Measurements from ENCODE around the gene TASP1.
"Not testable (repeated sequence)": the region's sequence is repeated elsewhere in the genome, so short reads cannot be mapped to it uniquely, and the experiment has no call there.

TASP1 gene

DNA sequence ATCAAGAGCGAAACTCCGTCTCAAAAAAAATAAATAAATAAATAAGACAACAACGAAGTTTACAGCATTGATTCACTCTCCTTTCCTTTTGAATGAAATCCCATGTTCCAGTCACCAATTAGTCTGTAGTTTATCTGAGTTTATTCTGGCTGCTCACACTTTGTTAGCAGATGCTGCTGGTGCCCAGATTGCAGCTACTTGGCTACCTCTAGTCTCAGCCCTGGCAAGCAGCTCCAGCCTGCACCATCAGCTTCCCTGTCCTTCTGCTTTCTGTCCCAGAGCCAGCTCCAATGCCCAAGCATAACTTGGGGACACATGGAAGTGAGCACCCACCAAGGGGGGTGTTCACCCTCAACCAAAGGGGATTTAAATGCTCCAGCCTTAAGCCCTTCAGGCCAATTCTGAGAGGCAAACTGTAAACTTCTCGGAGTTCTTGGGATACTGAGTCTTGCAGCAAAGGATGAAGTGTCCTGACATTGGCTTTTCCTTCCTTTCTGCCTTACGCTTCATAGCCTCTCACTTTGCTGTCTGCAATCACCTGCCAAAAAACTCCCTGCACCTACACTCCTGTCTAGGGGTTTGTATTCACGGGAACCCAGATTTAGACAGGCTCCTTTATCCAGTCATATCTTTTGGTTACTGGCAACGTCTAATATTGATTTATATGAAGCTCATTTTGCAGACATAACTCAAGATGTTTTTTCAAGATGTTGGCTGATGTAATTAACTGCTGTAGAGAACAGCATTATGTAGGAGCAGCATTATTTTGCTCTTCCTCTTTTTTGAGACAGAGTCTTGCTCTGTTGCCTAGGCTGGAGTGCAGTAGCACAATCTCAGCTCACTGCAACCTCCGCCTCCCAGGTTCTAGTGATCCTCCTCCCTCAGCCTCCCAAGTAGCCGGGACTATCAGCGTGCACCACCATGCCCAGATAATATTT lies 9.8 kb upstream of the TASP1 start:
- FAIRE-seq = no peak

DNA sequence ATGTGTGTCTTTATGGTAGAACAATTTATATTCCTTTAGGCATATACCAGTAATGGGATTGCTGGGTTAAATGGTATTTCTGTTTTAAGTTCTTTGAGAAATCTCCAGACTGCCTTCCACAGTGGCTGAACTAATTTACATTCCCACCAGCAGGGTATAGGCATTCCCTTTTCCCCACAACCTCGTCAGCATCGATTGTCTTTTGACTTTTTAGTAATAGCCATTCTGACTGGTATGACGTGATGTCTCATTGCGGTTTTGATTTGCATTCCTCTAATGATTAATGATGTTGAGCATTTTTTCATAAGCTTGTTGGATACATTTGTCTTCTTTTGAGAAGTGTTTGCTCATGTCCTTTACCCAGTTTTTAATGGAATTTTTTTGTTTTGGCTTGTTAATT lies 5.3 kb upstream of the TASP1 start:
- no peak for FAIRE-seq

DNA sequence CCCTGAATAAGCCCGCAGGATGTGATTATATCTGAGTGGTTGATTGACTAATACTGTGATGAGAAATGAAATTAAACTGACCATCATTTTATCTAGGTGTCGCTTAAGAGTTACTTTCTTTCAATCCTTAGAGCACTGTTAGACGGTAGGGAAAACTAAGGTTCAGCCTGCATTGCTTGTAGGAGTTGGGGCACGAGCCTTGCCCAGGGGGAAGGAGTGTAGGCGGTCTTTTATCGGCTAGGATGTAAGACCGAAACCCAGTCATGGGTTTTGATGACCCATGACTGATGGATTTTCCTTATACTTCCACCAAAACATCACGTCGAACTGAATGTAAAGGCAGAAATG lies 392 bp upstream of the TASP1 start:
- no peak for FAIRE-seq

DNA sequence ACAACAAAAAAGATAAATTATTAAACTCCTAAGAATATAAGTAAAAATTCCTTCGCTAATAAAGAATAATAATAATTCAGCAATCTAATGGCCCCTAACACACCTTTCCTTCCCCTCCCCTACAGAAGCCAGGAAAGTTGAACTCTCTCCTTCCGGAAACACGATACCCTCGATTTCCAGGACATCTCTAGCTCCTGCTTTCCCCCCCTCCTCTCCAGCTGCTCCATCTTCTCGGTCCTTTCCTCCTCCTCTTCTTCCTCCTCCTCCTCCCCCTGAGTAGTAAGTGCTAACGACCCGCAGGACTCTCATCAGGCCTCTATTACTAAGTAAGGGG lies 603 bp downstream of the TASP1 start:
- no peak for FAIRE-seq

DNA sequence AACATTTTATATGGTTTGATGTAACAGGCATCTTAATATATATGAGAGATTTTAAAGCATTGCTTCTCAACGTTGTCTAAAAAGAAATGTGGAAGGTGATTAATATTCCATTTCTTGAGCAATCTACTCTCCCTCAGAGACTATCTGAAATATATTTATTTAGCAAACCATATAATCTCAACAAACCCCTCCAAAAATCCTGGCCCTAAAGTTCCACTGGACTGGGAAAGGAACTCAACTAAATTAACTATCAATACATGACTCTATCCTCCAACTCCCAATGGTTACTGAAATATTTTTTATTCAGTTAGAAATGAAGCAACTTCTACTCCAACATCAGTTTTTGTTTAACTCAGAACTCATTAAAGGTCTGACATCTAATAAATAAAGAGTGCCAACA lies 6.3 kb downstream of the TASP1 start:
- no peak for FAIRE-seq

DNA sequence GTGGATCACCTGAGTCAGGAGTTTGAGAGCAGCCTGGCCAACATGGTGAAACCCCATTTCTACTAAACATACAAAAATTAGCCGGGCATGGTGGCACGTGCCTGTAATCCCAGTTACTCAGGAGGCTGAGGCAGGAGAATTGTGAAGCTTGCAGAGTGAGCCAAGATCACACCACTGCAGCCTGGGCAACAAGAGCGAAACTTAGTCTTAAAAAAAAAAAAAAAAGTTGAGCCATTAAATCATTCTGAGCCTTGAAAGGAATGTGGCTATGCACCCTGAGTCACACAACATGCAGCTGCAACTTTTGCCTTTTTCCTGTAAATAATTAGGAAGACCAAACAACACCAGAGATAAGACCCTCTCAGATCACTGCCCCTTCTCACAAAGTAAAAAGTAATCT lies 11.2 kb downstream of the TASP1 start:
- FAIRE-seq = not testable (repeated sequence)

DNA sequence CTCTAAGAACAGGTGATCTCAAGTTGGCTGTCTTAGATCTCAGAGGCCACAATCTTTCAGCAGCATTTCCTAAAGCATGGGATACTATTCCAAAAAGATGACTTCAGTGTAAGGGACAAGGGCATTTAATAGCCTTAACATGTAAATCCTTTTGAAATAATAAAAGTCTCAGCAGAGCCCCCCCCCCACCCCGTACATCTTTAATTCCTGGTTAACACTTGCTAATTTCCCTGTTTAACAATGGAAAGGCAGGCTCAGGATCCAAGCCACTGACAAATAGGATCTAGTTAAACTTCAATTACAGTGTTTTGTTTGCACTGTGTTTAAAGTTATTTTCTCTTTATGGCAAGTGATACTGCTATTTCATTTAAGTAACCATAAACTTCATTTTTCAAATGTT lies 12.0 kb downstream of the TASP1 start:
- no peak for FAIRE-seq

DNA sequence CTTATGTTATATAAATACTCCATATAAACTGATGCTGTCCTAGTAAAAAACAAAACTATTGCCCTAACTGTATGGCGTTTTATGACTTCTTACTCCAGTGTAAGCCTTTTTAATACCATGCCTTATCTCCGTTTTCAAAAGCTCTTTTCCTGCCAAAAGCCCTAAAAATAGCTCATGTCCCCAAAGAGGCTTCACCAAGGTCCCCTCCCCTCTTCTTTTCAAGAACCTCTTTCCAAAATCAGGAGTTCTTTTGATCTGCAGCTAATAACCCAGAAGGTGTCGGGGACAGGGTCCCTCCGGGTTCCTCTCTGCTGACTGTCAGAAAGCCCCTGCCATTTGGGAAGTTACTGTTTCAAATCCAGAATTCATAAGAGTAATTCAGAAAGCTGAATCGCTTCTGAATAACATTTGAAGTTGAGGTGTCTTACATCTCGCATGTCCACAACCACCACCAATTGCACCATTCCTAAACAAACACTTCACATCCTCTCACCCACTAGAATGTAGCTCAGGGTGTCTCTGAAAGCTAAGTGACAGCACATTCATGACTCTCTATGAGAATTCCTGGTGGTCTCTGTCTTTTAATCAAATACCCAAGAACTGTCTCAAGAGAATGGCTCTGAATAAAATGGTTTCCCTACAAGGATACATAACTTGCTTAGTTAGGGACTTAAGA lies 13.3 kb downstream of the TASP1 start:
- no peak for FAIRE-seq

DNA sequence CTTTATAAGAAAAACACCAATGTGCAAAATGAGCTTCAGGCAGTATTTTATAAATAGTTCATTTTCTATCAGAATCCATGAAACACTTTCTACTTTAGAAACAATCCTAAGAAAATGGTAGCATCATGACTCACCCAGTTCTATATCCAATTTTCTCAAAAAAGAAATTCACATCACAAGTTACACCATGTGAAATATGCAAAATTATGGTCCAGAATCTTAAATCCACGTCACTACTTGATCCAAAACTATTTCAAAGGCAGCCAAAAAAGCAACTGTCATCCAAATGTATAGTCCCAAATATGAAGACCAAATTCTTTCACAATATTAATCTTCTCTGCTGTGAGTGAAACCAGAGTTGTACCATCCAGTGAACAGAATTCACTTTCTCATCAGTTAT lies 19.3 kb downstream of the TASP1 start:
- FAIRE-seq = not testable (repeated sequence)

DNA sequence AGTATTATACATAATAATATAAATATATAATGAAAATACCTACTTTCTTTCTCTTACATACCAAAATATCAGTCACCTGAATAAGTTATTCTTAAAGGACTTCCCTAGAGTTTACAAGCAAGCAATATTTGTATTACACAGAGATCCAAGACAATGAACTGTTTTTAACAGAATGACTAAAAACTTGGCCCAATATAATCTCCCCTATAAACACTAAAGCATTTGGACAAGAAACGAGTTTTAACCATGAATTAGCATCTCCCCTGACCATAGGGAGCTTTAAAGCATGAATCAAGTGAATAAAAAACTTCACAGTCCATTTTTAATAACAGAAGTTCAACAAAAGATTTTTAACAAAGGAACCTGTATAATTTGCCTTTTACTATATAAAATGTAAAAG lies 20.3 kb downstream of the TASP1 start:
- not testable (repeated sequence) for FAIRE-seq

DNA sequence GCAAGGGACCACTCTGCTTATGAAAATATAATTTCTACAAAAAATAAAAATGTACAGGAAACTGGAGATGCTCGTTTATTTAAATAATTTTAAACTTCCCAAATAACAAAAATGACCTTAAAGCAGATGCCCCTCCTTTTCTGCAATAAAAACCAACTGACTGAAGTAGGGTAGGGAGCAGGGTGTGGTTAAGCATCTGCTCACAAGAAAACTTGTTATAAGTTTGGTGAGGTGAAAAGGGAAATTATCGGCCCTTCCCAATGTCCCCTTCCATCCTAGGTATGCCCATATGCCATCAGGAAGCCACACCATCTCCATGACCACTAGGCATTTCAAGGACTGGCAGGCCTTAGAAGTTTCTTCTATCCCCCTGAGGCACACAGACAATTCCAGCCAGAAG lies 21.1 kb downstream of the TASP1 start:
- not testable (repeated sequence) for FAIRE-seq

DNA sequence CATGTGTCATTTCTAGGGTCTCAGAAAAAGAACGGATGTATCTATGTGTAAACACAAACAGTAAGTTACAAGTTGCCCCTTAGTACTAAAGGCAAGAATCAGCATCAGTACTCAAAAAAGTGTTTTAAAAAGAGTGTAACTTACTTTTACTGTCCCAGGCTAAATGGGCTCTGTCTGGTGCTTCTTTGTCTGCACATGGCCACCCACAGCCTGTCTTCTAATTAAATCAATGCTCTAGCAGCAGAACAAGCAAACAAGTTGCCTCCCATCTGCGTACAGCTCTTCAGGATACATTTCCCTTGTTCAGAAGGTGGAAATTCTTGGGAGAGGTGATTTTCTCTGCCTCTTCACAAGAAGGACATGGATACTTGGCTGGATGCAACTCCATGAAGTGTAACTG lies 22.0 kb downstream of the TASP1 start:
- not testable (repeated sequence) for FAIRE-seq

DNA sequence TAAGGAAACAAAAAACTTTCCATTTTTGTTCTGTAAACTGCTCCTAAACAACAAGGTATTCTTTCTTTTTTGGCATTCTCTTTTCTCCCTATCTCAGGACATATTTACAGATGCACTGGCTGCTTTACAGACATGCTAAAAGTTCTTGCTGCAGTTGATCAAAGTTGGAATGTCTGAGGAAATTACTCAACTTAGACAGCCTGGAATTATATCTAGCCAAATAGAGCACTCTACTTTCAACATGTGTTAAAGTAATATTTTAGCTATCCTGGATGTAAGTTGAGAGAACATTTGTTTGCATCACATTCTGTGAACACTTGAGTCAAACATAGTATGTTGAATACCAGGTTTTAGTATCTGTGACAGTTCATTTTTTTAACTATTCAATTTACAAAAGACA lies 24.8 kb downstream of the TASP1 start:
- FAIRE-seq = no peak

DNA sequence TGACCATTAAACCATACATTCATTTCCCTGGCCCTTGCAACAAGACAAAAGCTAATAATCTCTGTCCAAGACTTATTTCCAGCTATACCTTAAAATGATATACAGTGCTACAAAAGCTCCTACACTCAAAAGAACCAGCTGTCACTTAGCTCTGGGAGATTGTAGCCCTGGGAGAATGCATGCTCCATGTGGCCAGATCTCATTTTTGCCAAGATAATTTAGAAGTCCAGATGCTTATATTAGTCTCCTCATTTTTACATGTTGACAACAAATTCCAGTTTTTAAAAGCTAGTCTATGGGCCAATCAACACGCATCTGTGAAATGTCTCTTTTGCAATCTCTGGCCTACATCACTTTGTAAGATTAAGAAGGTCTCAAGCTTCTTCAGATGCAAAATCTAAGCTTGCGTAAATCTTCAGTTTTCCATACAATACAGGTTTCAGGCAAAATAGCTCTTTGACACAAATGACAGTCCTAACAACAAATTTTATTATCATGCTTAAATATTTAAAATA lies 27.1 kb downstream of the TASP1 start:
- FAIRE-seq = no peak

DNA sequence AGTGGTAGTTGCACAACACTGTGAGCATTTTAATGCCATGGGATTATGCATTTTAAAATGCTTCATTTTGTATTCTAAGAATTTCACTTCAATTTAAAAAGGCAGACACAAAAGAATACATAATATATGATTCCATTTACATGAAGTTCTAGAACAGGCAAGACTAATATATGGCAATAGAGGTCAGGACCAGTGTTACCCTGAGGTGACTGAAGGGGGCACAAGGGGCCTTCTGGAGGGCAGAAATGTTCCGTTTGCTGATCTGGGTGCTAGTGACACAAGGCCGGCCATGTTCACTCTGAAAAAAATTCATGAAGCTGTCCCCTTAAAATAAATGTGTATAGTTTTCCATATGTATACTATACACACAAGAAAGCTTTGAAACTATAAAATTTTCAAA lies 28.5 kb downstream of the TASP1 start:
- FAIRE-seq = no peak

DNA sequence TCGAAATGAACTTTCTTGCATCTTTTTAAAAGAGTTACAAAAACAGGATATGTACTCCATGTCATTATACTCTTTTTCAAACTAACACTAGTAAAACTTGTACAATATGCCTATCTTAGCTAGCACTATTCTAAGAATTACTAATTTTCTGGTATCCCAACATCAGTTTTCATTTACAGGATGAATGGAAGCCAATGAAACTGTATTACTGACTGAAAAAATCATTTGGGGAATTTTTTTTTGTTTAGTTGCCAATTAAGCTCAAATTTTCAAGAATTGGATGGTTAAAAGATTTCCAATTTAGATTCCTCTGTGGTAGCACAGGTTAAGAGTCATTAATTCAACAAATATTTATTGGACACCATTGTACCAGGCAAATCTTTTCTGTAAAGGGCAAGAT lies 30.7 kb downstream of the TASP1 start:
- FAIRE-seq = no peak

DNA sequence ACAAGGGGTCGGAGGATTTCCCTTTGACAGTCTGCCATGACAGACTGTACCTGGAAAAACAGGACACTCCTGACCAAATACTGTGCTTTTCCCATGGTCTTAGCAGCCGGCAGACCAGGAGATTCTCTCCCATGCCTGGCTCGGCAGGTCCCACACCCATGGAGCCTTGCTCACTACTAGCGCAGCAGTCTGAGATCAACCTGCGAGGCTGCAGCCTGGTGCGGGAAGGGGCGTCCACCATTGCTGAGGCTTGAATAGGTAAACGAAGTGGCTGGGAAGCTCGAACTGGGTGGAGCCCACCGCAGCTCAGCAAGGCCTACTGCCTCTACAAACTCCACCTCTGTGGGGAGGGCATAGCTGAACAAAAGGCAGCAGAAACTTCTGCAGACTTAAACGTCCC lies 45.3 kb downstream of the TASP1 start:
- not testable (repeated sequence) for FAIRE-seq

DNA sequence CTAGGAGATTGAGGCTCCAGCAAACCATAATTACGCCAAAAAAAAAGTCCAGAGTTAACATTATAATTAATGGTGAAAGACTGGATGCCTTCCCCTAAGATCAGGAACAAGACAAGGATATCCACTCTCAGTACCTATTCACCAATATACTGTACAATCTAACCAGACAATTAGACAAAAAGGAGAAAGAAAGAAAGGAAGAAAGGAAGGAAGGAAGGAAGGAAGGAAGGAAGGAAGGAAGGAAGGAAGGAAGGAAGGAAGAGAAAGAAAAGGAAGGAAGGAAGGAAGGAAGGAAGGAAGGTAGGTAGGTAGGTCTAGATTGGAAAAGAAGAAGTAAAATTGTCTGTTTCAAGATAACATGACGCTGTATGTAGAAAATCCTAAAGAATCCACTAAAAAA lies 50.7 kb downstream of the TASP1 start:
- FAIRE-seq = no peak

DNA sequence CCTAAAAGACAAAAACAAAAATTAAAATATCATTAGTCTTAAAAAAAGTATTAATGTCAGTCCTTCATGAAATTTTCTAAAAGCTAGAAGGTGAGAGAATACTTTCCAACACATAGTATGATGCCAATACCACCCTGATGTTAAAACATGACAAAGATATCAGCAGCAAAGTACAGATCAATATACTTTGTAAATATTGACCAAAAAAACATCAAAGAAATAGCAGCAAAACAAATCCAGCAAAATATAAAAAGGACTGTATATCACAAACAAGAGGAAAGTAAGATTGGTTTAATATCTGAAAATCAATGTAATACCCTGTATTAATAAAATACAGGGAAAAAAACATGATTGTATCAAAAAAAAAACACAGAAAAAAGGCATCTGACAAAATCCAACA lies 51.4 kb downstream of the TASP1 start:
- no peak for FAIRE-seq

DNA sequence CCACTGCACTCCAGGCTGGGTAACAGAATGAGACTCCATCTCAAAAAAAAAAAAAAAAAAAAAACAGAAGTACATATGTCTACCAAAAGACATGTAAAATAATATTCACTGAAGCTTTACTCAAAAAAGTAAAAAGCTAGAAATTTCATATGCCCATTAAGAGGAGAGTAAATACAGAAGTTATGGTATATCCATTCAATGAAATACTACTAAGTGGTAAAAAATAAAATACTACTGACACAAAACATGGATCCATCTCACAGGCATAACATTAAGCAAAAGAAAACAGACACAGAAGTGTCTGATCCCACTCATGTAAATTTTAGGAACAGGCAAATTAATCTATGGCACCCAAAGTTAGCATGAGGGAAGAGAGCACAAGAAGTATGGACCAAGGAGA lies 52.6 kb downstream of the TASP1 start:
- no peak for FAIRE-seq

DNA sequence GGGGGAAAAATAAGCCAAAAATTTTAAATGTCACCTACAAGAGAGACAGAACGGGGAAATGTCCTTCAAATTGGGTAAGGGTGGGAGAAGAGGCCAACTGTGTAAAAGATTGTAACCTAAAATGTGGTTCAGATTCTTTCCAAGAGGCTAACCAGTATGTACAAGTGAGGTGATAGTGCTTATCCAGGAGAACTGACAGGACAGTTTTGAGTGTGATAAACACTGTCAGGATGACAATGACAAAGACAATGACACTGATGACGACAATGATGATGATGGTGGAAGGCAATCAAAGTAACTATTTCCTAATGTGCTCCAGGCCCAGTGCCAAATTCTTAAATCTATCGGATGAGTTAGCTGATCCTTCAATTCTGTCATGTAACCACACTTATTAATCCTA lies 57.3 kb downstream of the TASP1 start:
- no peak for FAIRE-seq

DNA sequence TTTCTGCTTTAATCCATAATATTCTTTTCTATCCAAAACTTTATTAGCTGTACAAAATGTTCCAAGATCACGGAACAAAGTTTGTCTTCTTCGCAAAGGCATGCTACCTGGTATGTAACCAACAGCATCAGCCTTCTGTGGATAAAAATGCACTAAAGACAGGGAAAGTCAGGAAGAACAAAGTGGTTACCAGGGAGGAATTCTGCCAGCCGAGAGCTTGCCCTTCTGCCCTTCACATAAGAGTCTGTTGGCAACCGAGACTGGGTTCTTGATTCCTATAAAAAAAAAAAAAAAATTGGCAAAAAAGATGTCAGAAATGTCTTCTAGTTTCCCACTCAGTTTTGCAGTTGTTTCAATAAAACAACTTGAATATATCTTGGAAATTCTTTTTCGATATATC lies 58.0 kb downstream of the TASP1 start:
- FAIRE-seq = no peak

DNA sequence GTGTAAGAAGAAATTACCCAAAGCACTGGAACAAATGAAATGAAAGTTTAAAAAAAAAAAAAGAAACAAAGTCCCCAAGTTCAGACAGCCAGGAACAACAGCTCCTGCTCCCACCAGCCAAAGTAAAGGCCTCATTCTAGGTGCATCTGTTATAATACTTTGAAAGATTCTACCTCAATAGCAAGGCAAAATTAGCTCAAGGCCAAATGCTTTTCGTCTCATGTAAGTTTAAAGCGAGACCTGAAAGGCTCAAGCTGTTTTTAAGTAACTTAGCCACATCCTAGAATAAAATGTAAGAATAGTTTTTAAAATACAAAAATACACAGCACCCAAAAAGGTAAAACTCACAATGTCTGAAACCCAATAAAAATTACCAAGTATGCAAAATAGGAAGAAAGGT lies 64.7 kb downstream of the TASP1 start:
- FAIRE-seq = no peak

DNA sequence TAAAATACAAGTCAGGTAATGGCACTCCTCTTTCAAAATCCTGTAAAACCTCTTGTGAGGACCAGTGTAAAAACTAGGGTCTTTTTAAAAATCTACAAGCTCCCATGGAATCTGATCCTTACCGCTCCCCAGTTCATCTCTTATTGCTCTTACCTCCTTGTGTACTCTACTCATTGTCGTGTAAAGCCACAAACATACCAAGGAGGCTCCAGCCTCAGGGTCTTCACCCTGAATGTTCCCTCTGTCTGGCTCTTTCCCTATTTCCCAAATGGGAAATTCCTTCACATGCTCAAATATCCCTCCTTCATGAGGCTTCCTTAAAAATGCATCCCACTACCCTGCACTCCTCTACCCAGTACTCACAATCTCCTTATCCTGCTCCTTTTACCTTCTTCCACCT lies 67.1 kb downstream of the TASP1 start:
- FAIRE-seq = no peak

DNA sequence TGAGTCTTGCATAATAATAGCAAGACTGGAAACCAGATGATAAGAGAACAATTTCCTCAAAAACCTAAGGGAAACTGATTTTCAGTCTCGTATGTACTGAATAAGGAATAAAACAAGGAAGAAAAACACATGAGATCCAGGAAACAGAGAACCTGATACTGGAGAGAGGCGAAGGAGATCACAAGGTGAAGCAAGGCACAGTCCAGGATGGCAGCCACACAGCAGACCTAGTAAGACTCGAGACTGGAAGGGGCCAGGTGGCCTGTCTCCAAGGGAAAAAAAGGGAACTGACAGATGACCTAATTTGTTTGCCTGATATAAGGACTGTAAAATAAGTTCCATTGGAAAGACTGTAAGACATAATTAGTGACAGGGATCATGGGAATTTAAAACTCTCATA lies 71.1 kb downstream of the TASP1 start:
- no peak for FAIRE-seq
